Mucosa of descending colon (tissue), 3 donors: ENCODE measurements around the gene MTF1. TPM values are rescaled to one million over a fixed set of nuclear protein-coding genes. Genes with fewer than 3 reads are reported as not detected.
"Not testable (repeated sequence)": the region's sequence is repeated elsewhere in the genome, so short reads cannot be mapped to it uniquely, and the experiment has no call there.

Experiments used
- ATAC-seq: fragments of 200-7000 bp; cut with Tn5 transposase; one replicate; pipeline ENCODE4 v1.9.1; 2020; ENCODE audit warnings: mild to moderate bottlenecking, moderate library complexity
- DNase-seq, 3 donors: peaks; one replicate each; pipeline ENCODE4 v3.0.0-alpha.2; 2020
- H3K36me3 ChIP-seq: fragments of 200-600 bp; one replicate; pipeline ENCODE4 v1.8.0; 2021; ENCODE audit warnings: low read depth, mild to moderate bottlenecking
- H3K4me1 ChIP-seq: fragments of 200-600 bp; one replicate; pipeline ENCODE4 v1.8.0; 2021; ENCODE audit warnings: low read depth, mild to moderate bottlenecking
- H3K4me3 ChIP-seq: fragments of 200-600 bp; one replicate; pipeline ENCODE4 v1.8.0; 2021; ENCODE audit warnings: mild to moderate bottlenecking
- H3K9me3 ChIP-seq: fragments of 200-600 bp; one replicate; pipeline ENCODE4 v1.8.0; 2021; ENCODE audit warnings: mild to moderate bottlenecking
- CTCF ChIP-seq: fragments of 200-600 bp; IDR thresholded peaks from one replicate; pipeline ENCODE4 v1.8.0; 2022; ENCODE audit warnings: antibody characterized with exemption, mild to moderate bottlenecking
- intact Hi-C, 2 donors: fragments of 100-400 bp; cut with DNase I in 1 of 2; cut with micrococcal nuclease in 1 of 2; formaldehyde crosslinking; loops; one replicate each; pipeline versions ENCODE4 v1.11.0 to v1.11.1; 2022; cut with DNase I, micrococcal nuclease
- total RNA-seq, 3 donors: library from RNA; stranded (reverse); fragmentation: NEBNext Ultra II Directional in 2 of 3; extraction: Animal tissue kit (Norgen Biotek cat#: 25700) in 2 of 3; gene quantifications; one replicate each; pipeline versions ENCODE4 v1.2.1 to v1.2.4, GENCODE V29; 2021 to 2023
- donor health status: DM: no; HTN: no; CAD: no; lungs with moderate emphysema.
- donor health status: DM: no; HTN: no; CAD: no.
- donor health status: DM: no; HTN: yes; CAD: no.

Gene MTF1
- total RNA-seq, 3 donors from 2014 or later, result 30.6 to 42.8 (median 35.2) TPM

- TF ChIP-seq CTCF, result no peak
- H3K36me3 ChIP-seq, result no peaks in the 10 kb centered on the region
- no peaks in the 10 kb centered on the region for H3K9me3 ChIP-seq
- DNase-seq, result no peak
- ATAC-seq, result no peak
- intact Hi-C loops, result no loop called here
- no peak overlapping the region for H3K4me3 ChIP-seq
- peaks cover 6% of the 10 kb centered on the region for H3K4me1 ChIP-seq
Measured at GRCh38 chr1:37792943-37793686, 66.3 kb downstream of the MTF1 start.

- intact Hi-C loops, result no loop called here
- DNase-seq (no peak), ATAC-seq (no peak)
- TF ChIP-seq CTCF, result no peak
- no peaks in the 10 kb centered on the region for H3K9me3 ChIP-seq
- no peak overlapping the region for H3K4me3 ChIP-seq
- peaks cover 10% of the 10 kb centered on the region for H3K4me1 ChIP-seq
- H3K36me3 ChIP-seq, result no peaks in the 10 kb centered on the region
Measured at GRCh38 chr1:37782491-37782890, 76.9 kb downstream of the MTF1 start.

DNA sequence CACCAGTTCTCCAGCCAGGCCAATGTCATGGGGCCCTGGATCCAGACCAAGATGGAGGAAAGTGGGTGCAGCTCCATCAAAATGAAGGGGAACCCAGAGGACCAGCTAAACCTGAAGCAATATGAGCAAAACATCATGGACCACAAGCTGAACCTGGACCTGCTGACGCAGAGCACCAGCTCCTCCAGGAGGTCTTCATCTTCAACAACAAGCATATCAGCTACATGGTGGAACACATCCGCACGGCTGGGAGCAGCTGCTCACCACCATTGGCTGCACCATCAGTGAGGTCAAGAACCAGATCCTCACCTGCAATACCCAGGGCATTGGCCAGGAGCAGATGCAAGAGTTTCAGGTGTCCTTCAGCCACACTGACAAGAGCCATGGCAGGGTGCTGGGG, 80.7 kb downstream of the MTF1 start:
- no peak overlapping the region for H3K4me3 ChIP-seq
- no peaks in the 10 kb centered on the region for H3K36me3 ChIP-seq
- H3K9me3 ChIP-seq, result no peaks in the 10 kb centered on the region
- no peak for DNase-seq
- no peak for TF ChIP-seq CTCF
- H3K4me1 ChIP-seq, result peaks cover 10% of the 10 kb centered on the region
- intact Hi-C loops, result no loop called here
- ATAC-seq, result no peak

DNA sequence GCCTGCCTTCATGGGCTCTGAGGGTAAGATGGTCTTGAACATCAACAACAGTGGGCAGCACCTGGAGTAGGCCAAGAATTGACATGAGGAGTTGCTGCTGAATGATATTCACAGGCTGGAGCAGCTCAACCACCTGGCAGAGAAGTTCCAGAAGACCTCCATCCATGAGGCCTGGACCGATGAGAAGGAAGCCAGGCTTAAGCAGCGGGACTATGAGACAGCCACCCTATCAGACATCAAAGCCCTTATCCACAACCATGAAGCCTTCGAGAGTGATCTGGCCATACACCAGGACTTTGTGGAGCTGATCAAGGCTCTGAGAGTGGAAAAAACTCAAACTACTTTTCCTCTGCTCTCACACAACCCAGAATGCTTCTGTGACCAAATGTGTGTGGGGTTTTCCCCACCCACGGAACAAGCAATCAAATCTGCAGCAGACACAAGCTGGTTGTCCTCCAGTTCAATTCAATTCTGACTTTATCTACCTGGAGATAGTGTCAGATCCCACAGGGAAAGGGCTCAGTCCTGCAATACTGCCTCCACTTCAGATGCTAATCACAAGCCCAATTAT, 82.4 kb downstream of the MTF1 start:
- Histone ChIP-seq H3K9me3 (no peaks in the 10 kb centered on the region), H3K4me3 (no peak overlapping the region), H3K4me1 (peaks cover 10% of the 10 kb centered on the region), H3K36me3 (no peaks in the 10 kb centered on the region)
- intact Hi-C loops, result no loop called here
- ATAC-seq (no peak), DNase-seq (no peak)
- no peak for TF ChIP-seq CTCF

GRCh38 chr1:37771440-37771839, 88.0 kb downstream of the MTF1 start:
- H3K4me3 ChIP-seq, H3K36me3 ChIP-seq, H3K4me1 ChIP-seq, H3K9me3 ChIP-seq, ATAC-seq, intact Hi-C loops, DNase-seq: not testable (repeated sequence)

GRCh38 chr1:37767488-37767887, 91.9 kb downstream of the MTF1 start:
- intact Hi-C loops, result no loop called here
- TF ChIP-seq CTCF, result no peak
- DNase-seq, result no peak

More at GRCh38 chr1:37767488-37767887, 91.9 kb downstream of the MTF1 start:
- no peaks in the 10 kb centered on the region for H3K36me3 ChIP-seq
- no peak overlapping the region for H3K4me3 ChIP-seq
- no peaks in the 10 kb centered on the region for H3K4me1 ChIP-seq
- no peaks in the 10 kb centered on the region for H3K9me3 ChIP-seq
- no peak for ATAC-seq
